Activated T-cell treated with anti-CD3 and anti-CD28 coated beads for 48 hours (primary cell): ENCODE measurements around the gene NXNL2.
A peak's percentile ranks its signal among the peaks of the same experiment; 100 is the strongest.

Experiments
- DNase-seq: peaks from one replicate; pipeline ENCODE4 v3.0.0-alpha.2; 2020; ENCODE audit warnings: low read depth

Gene NXNL2

DNA sequence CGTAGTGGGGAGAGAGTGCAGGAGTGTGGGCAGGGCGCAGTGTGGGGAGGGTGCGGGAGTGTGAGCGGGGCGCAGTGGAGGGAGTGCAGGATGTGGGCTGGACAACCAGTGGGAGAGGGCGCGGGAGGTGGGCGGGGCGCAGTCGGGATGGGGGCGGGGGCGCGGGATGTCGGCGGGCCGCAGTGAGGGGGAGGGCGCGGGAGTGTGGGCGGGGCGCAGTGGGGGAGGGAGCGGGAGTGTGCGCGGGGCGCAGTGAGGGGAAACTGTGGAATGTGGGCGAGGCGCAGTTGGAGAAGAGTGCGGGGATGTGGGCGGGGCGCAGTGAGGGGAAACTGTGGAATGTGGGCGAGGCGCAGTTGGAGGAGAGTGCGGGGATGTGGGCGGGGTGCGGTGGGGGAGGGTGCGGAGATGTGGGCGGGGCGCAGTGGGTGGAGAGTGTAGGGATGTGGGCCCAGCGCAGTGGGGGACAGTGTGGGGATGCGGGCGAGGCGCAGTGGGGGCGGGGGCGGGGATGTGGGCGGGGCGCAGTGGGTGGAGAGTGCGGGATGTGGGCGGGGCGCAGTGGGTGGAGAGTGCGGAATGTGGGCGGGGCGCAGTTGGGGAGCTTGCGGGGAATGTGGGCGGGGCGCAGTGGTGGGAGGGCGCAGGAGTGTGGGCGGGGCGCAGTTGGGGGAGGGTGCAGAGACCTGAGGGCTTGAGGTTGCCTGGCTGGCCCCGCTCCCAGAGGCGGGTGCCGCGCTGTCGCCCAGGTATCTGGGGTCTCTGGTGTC, at the start of gene NXNL2:
NXNL2 (plus strand) TSS at position 723 of the 770 bp plus-strand sequence. CDS start 257 bp downstream, outside the sequence.
- DNase-seq: peak; percentile 15

DNA sequence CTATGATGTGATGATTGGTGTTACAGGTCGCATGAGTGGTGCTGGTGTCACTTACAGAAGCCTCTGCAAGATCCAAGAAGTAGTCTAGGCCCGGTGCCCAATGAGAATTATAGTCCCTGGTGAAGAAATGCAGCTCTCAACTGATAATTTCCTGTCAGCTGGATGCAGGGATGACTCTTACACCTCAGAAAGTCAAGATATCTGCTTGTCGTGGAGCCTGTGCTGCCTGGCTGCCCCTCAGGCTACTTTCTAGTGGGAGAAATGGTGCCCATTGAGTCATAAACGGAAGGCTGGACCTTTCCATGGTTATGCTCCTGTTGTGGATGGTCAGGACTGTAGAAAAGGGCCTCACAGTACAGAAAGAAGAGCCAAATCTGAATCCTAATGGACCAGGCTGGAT, 46.8 kb upstream of the NXNL2 start:
- no peak for DNase-seq

DNA sequence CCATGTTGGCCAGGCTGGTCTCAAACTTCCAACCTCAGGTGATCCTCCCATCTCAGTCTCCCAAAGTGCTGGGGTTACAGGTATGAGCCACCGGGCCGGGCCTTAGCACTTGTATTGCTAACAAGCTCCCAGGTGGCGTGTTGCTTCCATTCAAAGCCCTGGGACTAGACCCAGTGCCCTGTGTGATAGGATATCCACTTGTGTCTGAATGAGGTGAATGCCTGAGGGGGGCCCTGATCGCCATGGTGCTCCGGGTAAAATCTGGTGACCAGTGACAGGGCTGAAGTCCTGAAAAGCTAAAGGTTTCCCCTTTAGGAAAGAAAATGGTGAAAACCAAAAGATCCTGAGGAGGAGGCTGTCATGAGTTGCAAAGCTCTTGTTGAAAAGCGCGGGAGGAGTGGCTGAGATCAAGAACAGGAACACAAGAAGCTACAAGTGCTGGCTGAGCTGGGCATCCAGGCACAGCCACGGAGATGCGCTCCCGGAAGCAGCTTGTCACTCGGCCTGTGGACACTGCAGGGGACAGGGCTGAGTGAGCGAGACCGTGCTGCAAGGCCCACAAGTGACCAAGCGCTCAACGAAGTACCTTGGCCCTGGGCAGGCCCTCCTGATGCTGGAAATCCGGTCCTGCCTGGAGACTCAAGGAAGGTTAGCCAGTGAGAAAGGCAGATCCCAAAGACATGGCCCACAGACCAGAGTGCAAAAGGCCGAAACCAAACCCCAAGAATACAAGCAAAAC, 39.8 kb upstream of the NXNL2 start:
- no peak for DNase-seq

DNA sequence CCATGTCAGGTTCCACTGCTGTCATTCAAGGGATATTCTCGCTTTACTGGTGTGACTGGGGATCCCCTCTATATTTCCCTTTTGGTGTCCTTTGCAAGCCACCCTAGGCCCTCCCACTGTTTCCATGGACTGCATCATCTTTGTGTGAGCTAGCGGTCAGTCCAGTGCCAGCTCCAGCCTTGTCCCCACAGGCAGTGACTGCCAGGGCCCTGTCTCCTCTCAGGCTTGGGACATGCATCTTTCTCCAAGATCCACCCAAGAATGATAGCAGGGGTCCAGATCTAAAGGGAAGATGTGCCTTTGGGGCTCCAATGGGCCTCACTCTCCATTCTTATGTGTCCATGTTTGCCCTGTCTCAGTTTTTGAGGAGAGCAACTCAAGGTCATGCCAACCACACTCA, 37.8 kb upstream of the NXNL2 start:
- DNase-seq: no peak

GRCh38 chr9:88498880-88499279, 36.1 kb upstream of the NXNL2 start:
- no peak for DNase-seq

GRCh38 chr9:88501086-88501485, 33.9 kb upstream of the NXNL2 start:
- DNase-seq: no peak

DNA sequence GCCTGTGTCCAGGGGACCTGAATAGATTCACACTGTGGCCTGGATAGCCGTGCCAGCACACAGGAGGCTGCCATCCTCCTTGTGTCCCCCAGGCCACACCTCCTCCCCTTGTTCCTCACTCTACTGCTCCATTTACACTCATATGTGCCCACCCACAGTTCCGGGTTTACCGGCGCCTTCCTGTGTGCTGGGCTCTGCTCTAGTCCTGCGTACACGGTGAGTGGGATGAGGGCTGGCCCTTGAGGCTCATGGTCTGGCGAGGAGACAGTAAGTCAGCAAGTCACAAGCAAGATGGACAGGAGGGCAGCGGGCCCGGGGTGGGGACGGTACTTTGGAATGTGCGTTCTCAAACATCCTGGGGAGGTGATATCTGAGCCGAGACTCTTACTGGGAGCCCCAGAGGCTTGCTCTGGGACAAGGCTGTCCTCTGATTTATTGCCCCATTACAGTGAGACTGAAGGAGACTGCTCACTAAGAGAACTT, 32.4 kb upstream of the NXNL2 start:
- DNase-seq: no peak

- no peak for DNase-seq
Measured at GRCh38 chr9:88503081-88503844, 31.7 kb upstream of the NXNL2 start.

DNA sequence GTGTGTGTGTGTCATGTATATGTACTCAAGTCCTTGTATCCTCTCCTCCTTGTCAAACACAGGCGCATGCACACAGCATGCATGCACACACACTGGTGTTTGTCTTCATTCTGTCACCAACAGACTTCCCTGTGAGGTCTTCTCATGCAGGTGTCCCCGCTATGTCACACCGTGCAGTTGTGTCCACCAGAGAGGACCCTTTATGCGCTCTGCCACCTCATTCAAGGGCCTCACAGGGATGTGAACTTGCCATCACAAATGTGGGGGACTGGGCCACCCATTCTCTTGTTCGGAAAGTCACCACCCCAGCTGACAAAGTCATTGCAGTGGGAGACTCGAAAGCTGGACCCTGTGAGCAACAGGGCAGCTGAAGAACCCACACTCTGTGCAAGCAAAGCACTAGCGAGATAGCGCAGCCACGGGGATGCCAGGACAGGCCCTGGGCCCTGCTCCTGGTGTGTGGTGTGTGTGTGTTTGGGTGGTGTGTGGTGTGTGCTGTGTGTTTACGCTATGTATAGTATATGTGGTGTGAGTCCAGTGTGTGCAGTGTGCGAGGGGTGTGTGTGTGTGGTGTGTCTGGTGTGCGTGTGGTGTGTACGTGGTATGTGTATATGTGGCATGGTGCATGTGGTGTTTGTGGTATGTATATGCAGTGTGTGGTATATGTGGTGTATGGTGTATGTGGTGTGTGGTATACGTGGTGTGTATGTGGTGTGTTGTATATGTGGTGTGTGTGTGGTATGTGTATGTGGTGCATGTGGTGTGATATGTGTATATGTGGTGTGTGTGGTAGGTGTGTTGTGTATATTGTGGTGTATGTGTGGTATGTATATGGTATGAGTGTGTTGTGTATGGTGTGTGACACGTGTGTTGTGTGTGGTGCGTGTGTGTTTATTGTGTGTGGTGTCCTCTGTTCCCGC, 30.9 kb upstream of the NXNL2 start:
- DNase-seq: no peak

DNA sequence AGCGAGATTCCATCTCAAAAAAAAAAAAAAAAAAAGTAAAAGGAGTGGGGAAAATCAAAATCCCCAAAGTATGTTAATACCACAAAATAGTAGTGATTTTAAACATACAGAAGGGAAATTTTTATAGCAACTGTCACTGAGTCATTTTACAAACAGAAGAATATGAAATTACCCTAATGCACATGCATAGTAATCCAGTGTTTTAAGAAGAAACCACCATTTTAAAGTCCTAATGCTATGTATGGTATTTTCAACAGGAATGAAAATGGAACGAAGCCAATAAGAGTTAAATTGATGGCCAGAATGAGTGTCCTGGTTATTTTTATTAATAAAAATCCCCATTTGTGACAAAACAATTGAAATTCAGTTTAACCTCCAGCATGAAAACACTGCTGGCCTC, 26.7 kb upstream of the NXNL2 start:
- DNase-seq: no peak

DNA sequence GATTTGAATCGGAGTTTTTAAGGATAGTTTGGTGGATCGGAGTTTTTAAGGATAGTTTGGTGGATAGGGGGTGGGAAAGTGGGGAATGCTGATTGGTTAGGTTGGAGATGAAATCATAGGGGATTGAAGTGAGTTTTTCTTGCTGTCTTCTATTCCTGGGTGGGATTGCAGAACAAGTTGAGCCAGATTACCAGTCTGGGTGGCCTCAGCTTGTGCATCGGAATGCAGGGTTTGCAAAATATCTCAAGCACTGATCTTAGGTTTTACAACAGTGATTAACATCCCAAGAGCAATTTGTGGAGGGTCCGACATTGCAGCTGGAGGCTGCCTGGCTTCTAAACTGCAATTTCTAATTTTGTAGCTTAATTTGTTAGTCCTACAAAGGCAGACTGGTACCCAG, 23.1 kb upstream of the NXNL2 start:
- no peak for DNase-seq

DNA sequence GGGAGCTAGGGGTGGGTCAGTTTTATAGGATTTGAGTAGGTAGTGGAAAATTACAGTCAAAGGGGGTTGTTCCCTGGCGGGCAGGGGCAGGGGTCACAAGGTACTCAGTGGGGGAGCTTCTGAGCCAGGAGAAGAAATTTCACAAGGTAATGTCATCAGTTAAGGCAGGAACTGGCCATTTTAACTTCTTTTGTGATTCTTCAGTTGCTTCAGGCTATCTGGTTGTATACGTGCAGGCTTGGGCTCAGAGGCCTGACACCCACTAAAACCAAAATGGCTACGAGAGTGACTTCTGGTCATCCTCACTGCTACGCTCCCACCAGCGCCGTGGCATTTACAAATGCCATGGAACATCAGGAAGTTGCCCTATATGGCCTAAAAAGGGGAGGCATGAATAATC, 20.7 kb upstream of the NXNL2 start:
- no peak for DNase-seq

DNA sequence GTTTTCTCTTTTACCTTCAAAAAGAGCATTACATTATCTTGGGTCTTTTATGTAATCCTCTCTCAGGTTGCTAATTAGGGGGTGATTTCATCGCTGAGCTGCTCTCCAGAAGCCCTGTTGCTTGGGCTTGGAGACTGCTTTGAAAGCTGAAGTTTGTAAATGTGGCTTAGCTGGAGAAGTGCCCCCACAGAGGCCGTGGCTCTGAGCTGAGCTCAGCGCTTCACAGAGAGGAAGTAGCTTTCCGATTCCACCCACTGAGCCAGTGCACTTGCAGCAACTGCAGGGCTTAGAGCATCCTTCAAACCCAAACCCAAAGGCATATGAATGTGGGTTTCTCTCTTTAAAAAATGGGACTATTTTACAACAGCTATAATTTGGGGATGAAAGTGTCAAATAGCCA, 13.7 kb upstream of the NXNL2 start:
- no peak for DNase-seq

GRCh38 chr9:88522360-88522759, 12.6 kb upstream of the NXNL2 start:
- no peak for DNase-seq

DNA sequence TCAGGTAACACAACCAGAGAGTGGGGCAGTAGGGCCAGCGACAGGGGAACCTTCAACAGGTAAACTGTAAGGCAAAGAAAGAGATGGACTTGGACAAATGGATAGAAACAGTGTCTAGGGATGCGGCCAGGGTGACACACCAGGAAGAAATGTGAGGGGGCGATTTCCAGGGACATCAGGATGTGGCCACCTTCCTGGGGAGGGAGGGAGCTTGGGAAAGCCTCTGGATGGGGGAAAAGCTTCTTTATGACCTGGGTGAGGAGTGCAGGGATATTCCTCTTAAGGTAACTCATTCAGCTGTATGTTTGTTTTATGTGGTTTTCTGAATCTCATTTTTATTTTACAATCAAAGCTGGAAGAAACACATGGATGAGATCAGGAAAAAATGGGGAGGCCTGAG, 11.9 kb upstream of the NXNL2 start:
- DNase-seq: no peak

GRCh38 chr9:88524911-88525310, 10.1 kb upstream of the NXNL2 start:
- no peak for DNase-seq

DNA sequence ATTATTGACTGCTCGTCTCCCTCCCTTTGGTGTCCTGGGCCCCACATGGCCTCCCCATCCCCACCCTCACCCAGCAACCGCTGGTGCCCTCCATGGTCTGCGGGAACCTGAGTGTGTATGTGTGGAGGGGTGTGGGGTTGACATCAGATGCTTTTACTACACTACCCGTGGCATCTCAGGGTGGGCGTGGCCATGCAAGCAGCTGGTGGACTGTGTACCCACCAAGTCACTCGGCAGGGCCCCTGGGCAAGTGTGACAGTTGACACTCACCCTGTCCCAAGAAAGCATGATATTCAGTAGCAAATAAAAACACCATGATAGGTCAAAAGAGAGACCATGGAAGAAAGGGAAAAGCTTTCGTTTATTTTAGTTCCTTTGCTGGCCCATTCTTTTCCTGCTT, 7.4 kb upstream of the NXNL2 start:
- DNase-seq: no peak

GRCh38 chr9:88528080-88528790, 6.7 kb upstream of the NXNL2 start:
- DNase-seq: no peak

DNA sequence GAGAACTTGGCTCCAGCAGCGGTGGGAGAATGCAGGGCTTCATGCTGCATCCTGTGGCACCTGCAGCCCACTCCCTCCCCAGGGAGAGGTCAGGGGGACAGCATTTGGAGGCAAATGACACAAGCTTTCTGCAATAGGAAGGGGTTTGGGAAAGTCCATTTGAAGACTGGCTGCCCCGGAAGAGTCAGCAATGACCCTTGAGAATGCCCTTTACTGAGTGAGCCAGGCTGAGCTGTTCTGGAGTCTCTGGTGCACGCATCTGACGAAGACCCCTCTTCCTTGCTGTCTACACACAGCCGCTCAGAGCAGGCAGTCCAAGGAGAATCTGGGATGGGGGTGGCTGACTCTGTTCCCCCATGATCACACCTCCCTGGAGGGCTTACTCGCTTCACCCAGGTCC, 5.5 kb upstream of the NXNL2 start:
- no peak for DNase-seq

- DNase-seq: no peak
Measured at GRCh38 chr9:88530051-88530450, 4.9 kb upstream of the NXNL2 start.
